Measurements from ENCODE around the gene CHST13.

DNA sequence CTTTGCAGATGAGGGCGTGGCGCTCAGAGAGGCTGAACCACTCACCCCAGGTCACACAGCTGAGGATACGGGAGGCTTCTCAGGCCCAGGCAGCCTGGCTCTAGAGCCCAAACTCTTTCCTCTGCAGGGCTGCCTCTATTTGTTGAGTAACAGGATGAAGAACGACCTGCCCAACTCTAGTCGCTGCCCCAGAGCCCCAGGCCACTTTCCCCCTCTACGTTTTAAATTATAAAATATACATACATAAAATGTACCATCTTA is 29.1 kb upstream of the CHST13 start:
- TF ChIP-seq, protein P1, sequence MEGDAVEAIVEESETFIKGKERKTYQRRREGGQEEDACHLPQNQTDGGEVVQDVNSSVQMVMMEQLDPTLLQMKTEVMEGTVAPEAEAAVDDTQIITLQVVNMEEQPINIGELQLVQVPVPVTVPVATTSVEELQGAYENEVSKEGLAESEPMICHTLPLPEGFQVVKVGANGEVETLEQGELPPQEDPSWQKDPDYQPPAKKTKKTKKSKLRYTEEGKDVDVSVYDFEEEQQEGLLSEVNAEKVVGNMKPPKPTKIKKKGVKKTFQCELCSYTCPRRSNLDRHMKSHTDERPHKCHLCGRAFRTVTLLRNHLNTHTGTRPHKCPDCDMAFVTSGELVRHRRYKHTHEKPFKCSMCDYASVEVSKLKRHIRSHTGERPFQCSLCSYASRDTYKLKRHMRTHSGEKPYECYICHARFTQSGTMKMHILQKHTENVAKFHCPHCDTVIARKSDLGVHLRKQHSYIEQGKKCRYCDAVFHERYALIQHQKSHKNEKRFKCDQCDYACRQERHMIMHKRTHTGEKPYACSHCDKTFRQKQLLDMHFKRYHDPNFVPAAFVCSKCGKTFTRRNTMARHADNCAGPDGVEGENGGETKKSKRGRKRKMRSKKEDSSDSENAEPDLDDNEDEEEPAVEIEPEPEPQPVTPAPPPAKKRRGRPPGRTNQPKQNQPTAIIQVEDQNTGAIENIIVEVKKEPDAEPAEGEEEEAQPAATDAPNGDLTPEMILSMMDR (conservative IDR thresholded peaks at IDR 0.05 in 1 of 2, IDR thresholded peaks at IDR 0.05 in 1 of 2; ENCODE audit: extremely low read depth in 1 of 2, insufficient read depth in 1 of 2, low read depth in 1 of 2, low read length in 2 of 2): no peak
- TF ChIP-seq EZH2 (IDR thresholded peaks at IDR 0.05; ENCODE audit: borderline replicate concordance, low read length): no peak
